ENCODE measurements around the gene CACNG3.
"Not testable (repeated sequence)": the region's sequence is repeated elsewhere in the genome, so short reads cannot be mapped to it uniquely, and the experiment has no call there.

The CACNG3 gene

GRCh38 chr16:24255456-24256371 is at the start of gene CACNG3:
CACNG3 (plus strand) TSS chr16:24256335; CDS start chr16:24256755, 420 bp downstream.
- no peak for DNase-seq

- no peak for DNase-seq
These were observed 49.2 kb upstream of the CACNG3 start for GRCh38 chr16:24206926-24207325.

- DNase-seq, result no peak
These were observed 47.4 kb upstream of the CACNG3 start for GRCh38 chr16:24208710-24209109.

- DNase-seq, result no peak
These were observed 41.1 kb upstream of the CACNG3 start for GRCh38 chr16:24214992-24215391.

- DNase-seq, result no peak
These were observed 39.2 kb upstream of the CACNG3 start for GRCh38 chr16:24216961-24217360.

GRCh38 chr16:24217461-24217860 is 38.7 kb upstream of the CACNG3 start:
- DNase-seq, result no peak

- DNase-seq, result no peak
These were observed 37.8 kb upstream of the CACNG3 start for GRCh38 chr16:24218299-24218698.

GRCh38 chr16:24221219-24221618 is 34.9 kb upstream of the CACNG3 start:
- no peak for DNase-seq

- DNase-seq, result no peak
These were observed 27.6 kb upstream of the CACNG3 start for GRCh38 chr16:24228514-24228913.

- no peak for DNase-seq
These were observed 23.2 kb upstream of the CACNG3 start for GRCh38 chr16:24232936-24233335.

- DNase-seq, result no peak
These were observed 21.4 kb upstream of the CACNG3 start for GRCh38 chr16:24234737-24235136.

GRCh38 chr16:24235806-24236205 is 20.3 kb upstream of the CACNG3 start:
- DNase-seq, result no peak

- DNase-seq, result not testable (repeated sequence)
These were observed 17.3 kb upstream of the CACNG3 start for GRCh38 chr16:24238846-24239245.

- no peak for DNase-seq
These were observed 9.1 kb upstream of the CACNG3 start for GRCh38 chr16:24246911-24247607.

- DNase-seq, result no peak
These were observed 2.9 kb upstream of the CACNG3 start for GRCh38 chr16:24253192-24253591.

GRCh38 chr16:24257958-24258357 is 1.8 kb downstream of the CACNG3 start:
- DNase-seq, result no peak

GRCh38 chr16:24258791-24259190 is 2.7 kb downstream of the CACNG3 start:
- DNase-seq, result no peak

GRCh38 chr16:24262816-24263215 is 6.7 kb downstream of the CACNG3 start:
- no peak for DNase-seq

GRCh38 chr16:24270721-24271442 is 14.7 kb downstream of the CACNG3 start:
- DNase-seq, result no peak

- no peak for DNase-seq
These were observed 16.2 kb downstream of the CACNG3 start for GRCh38 chr16:24272379-24272778.

- no peak for DNase-seq
These were observed 17.5 kb downstream of the CACNG3 start for GRCh38 chr16:24273508-24274182.

GRCh38 chr16:24275413-24275812 is 19.3 kb downstream of the CACNG3 start:
- DNase-seq, result no peak

GRCh38 chr16:24279982-24280515 is 23.9 kb downstream of the CACNG3 start:
- DNase-seq, result no peak

All from GF-D8 (cell line).